ENCODE results near the gene ATP5MC2.

Gene ATP5MC2

DNA sequence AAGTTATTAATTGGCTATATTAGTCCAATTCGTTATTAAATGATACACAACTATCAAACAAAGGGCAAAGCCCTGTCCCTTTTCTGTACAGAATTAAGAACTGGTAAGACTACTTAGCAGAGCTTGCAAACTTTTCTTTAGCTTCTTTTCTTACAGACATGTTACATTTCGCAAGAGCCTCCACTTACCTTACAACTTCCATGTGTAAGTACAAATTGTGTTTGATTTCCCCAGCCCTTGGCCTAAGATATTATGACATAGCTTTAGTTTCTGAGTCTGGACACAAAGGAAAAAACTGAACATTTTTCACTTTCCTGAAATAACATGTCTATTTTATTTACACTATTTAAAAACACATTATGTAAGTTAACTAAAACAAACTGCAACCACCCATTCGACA, 51.4 kb downstream of the ATP5MC2 start:
- DNase-seq: peak in 1 of 2 experiments; percentile 38

DNA sequence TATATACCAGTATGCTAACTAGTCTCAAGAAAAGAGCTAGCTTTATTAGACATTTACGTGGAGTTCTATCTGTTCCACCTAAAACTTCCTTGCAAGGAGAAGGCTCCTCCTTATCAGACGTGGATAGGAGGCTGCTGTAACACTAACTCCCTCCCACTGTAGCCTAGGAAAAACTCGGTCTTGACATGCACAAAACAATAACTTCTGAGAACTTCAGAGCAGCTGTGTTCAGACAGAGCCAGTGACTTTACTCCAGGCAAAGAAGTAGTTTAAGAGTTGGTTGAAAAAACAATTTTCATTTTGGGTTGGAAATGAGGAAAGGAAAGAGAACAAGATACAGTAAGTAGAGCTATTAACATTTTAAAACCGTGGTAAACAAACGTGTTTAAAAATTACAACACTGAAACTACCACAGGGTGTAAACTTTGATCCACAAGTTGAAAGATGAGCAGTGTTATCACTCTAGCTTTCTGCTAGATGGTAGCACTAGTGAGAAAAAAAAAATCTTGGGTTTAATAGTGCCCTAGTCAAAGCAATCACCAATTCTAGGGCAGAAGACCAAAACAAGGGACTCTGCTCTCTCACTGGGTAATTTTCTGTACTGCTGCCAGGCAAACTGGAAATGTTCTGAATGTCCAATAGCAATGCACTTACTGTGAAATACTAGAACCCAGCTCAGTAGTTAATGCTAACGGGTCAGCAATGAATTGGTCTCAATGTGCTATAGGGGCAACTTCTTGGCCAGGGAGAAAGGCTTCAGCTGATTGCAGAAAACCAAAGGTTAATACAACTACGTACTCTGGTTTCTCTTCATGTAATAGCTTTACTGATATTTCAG, 52.1 kb downstream of the ATP5MC2 start:
- DNase-seq: peak; percentile 30 to 44
- no peak for TF ChIP-seq GATA1 (IDR thresholded peaks at IDR 0.05; ENCODE audit: low read depth, low read length)
- peak; percentile 23 for TF ChIP-seq POLR2A (IDR thresholded peaks at IDR 0.05; ENCODE audit: low read length)

More for the DNA sequence above, 51.4 kb downstream of the ATP5MC2 start:
- TF ChIP-seq GATA1 (IDR thresholded peaks at IDR 0.05; ENCODE audit: low read depth, low read length) (no peak), POLR2A (IDR thresholded peaks at IDR 0.05; ENCODE audit: low read length) (no peak)

DNA sequence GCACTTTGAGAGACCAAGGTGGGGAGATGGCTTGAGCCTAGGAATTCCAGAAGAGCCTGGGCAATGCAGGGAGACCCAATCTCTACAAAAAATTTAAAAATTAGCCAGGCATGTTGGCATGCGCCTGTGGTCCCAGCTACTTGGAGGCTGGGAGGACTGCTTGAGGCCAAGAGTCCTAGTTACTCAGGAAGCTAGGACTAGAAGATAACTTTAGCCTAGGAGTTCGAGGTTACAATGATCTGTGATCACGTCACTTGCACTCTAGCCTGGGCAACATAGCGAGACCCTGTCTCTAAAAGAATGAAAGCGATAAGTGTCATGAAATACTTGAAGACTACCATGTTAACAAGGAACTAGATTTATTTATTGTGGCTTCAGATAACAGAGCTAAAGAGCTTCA, 53.2 kb downstream of the ATP5MC2 start:
- TF ChIP-seq POLR2A (IDR thresholded peaks at IDR 0.05; ENCODE audit: low read length) (no peak), GATA1 (IDR thresholded peaks at IDR 0.05; ENCODE audit: low read depth, low read length) (no peak)
- DNase-seq: no peak

DNA sequence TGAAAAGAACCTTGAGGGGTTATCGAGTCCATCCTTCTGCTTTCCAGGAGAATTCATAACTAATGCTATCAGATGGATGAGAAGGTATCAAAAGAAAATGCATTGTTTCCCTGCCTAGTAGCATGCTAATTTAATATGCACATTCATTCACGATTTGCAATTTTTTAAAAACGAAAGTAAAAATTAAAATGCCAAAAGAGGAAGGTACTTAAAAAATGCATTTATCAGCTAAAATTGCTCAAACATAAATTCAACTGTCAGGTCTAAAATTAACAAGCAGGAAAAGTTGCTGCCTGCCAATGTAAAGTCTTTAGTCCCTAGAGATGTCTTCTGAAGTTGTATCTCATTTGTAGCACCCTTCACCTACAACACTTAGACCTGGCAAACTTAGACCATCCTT, 57.6 kb downstream of the ATP5MC2 start:
- DNase-seq: peak; percentile 47 to 57
- no peak for TF ChIP-seq GATA1 (IDR thresholded peaks at IDR 0.05; ENCODE audit: low read depth, low read length)
- TF ChIP-seq POLR2A (IDR thresholded peaks at IDR 0.05; ENCODE audit: low read length): no peak

DNA sequence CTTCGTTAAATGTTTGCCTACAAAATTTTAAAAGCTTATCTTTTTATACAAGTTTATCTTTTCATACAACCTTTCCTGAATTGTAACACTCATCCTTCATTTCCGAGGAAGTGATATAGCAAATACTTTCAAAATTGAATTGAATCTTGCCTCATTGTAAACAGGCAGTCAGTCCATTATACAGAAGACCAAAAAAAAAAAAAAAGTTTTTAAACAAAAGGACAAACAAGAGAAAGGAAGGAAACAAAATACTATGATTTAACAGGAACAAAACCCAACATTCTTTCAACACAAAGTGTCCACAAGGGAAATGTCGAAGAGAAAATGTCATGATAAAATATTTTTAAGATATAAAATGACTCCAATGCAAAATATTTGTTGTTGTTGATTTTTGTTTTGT, 58.2 kb downstream of the ATP5MC2 start:
- DNase-seq: peak in 1 of 2 experiments; percentile 33
- TF ChIP-seq GATA1 (IDR thresholded peaks at IDR 0.05; ENCODE audit: low read depth, low read length) (no peak), POLR2A (IDR thresholded peaks at IDR 0.05; ENCODE audit: low read length) (no peak)

DNA sequence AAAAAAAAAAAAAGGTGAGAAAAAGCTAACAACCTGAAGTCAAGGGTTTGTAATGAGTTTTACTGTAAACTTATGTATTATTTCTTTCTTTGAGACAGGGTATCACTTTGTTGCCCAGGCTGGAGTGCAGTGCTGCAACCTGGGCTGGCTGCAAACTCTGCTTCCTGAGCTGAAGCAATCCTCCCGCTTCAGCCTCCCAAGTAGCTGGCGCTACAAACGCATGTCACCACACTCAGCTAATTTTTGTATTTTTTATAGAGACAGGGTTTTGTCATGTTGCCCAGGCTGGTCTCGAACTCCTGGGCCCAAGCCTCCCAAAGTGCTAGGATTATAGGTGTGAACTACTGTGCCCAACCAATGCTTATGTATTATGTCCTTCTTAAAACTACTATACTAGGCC, 58.9 kb downstream of the ATP5MC2 start:
- TF ChIP-seq POLR2A (IDR thresholded peaks at IDR 0.05; ENCODE audit: low read length) (no peak), GATA1 (IDR thresholded peaks at IDR 0.05; ENCODE audit: low read depth, low read length) (no peak)
- no peak for DNase-seq

All from erythroblast (primary cell).